Measurements from ENCODE around the gene SAMD10. TPM values are rescaled to one million over a fixed set of nuclear protein-coding genes. Genes with fewer than 3 reads are reported as not detected.
"Not testable (repeated sequence)": the region's sequence is repeated elsewhere in the genome, so short reads cannot be mapped to it uniquely, and the experiment has no call there.

SAMD10 gene
- polyA plus RNA-seq, 3 donors, result 2.0 to 2.7 (median 2.6) TPM

GRCh38 chr20:63933646-63934045, 45.8 kb downstream of the SAMD10 start:
- no peak overlapping the region for H3K27ac ChIP-seq (ENCODE audit: low read depth, low read length)
- WGBS, 3 donors, result 84 to 88% (median 86%) methylated on average over 5 of the region's 5 CpGs

- WGBS, 3 donors, result 91 to 92% (median 92%) methylated on average over 17 of the region's 17 CpGs
- no peak overlapping the region for H3K27ac ChIP-seq (ENCODE audit: low read depth, low read length)
These were observed 46.8 kb downstream of the SAMD10 start for GRCh38 chr20:63932606-63933160.

- WGBS, 3 donors, result 91 to 97% (median 95%) methylated on average over 19 of the region's 19 CpGs
- H3K27ac ChIP-seq (ENCODE audit: low read depth, low read length), result no peak overlapping the region
These were observed 47.7 kb downstream of the SAMD10 start for GRCh38 chr20:63931735-63932134.

- no peak overlapping the region for H3K27ac ChIP-seq (ENCODE audit: low read depth, low read length)
- 81 to 92% (median 90%) methylated on average over 37 of the region's 37 CpGs for WGBS, 3 donors
These were observed 48.4 kb downstream of the SAMD10 start for GRCh38 chr20:63930971-63931553.

- WGBS, 3 donors, result 96 to 97% (median 96%) methylated on average over 31 of the region's 31 CpGs
- not testable (repeated sequence) for H3K27ac ChIP-seq (ENCODE audit: low read depth, low read length)
These were observed 50.0 kb downstream of the SAMD10 start for GRCh38 chr20:63929473-63929883.

GRCh38 chr20:63929071-63929470, 50.4 kb downstream of the SAMD10 start:
- no peak overlapping the region for H3K27ac ChIP-seq (ENCODE audit: low read depth, low read length)
- 95 to 97% (median 97%) methylated on average over 26 of the region's 26 CpGs for WGBS, 3 donors

GRCh38 chr20:63926298-63926697, 53.1 kb downstream of the SAMD10 start:
- no peak overlapping the region for H3K27ac ChIP-seq (ENCODE audit: low read depth, low read length)
- WGBS, 3 donors, result 64 to 78% (median 77%) methylated on average over 8 of the region's 8 CpGs

- 75 to 79% (median 77%) methylated on average over 9 of the region's 9 CpGs for WGBS, 3 donors
These were observed 55.2 kb downstream of the SAMD10 start for GRCh38 chr20:63924241-63924640.

More at GRCh38 chr20:63924241-63924640, 55.2 kb downstream of the SAMD10 start:
- H3K27ac ChIP-seq (ENCODE audit: low read depth, low read length), result no peak overlapping the region

Other genes starting within 250 kb of the SAMD10 start
- gene LIME1, start 243.0 kb downstream of the SAMD10 start, polyA plus RNA-seq, result 10 to 100 TPM in 2 of 3 donors, 1 to 10 TPM in 1; 5.2 to 16.7 (median 10.7) TPM
- gene SLC2A4RG, start 239.9 kb downstream of the SAMD10 start, polyA plus RNA-seq, result 100 to 1,000 TPM in 1 of 3 donors, 10 to 100 TPM in 2; 28.3 to 137 (median 72.8) TPM
- gene ZBTB46, start 148.4 kb downstream of the SAMD10 start, polyA plus RNA-seq, result 1 to 10 TPM; 1.8 to 8.2 (median 6.1) TPM
- gene ABHD16B, start 118.1 kb downstream of the SAMD10 start, polyA plus RNA-seq, result 1 to 10 TPM in 1 of 3 donors, under 1 TPM in 1, not detected in 1; 0.72 to 1.2 TPM
- gene TPD52L2, start 114.4 kb downstream of the SAMD10 start, polyA plus RNA-seq, result 100 to 1,000 TPM in 1 of 3 donors, 10 to 100 TPM in 2; 34.8 to 109 (median 88.8) TPM
- gene DNAJC5, start 84.5 kb downstream of the SAMD10 start, polyA plus RNA-seq, result 10 to 100 TPM; 19.0 to 22.9 (median 21.1) TPM
- gene UCKL1, start 23.2 kb downstream of the SAMD10 start, polyA plus RNA-seq, result 10 to 100 TPM; 28.9 to 44.6 (median 33.1) TPM
- 10 to 100 TPM in 1 of 3 donors, 1 to 10 TPM in 2; 7.4 to 10.2 (median 9.1) TPM for gene ZNF512B, start 9.7 kb downstream of the SAMD10 start, polyA plus RNA-seq
- gene PRPF6, start 1.5 kb upstream of the SAMD10 start, polyA plus RNA-seq, result 10 to 100 TPM; 28.9 to 37.2 (median 34.1) TPM
- gene C20orf204, start 56.5 kb upstream of the SAMD10 start, polyA plus RNA-seq, result under 1 TPM; 0.56 to 0.58 (median 0.56) TPM
- gene SOX18, start 70.0 kb upstream of the SAMD10 start, polyA plus RNA-seq, result 10 to 100 TPM in 2 of 3 donors, 1 to 10 TPM in 1; 8.1 to 53.5 (median 33.4) TPM
- gene TCEA2, start 83.6 kb upstream of the SAMD10 start, polyA plus RNA-seq, result 10 to 100 TPM; 17.2 to 48.5 (median 35.4) TPM
- gene RGS19, start 99.9 kb upstream of the SAMD10 start, polyA plus RNA-seq, result 10 to 100 TPM in 2 of 3 donors, 1 to 10 TPM in 1; 4.9 to 19.9 (median 19.2) TPM
- gene OPRL1, start 100.4 kb upstream of the SAMD10 start, polyA plus RNA-seq, result 1 to 10 TPM in 2 of 3 donors, under 1 TPM in 1; 0.45 to 1.2 (median 1.1) TPM
- gene LKAAEAR1, start 104.8 kb upstream of the SAMD10 start, polyA plus RNA-seq, result under 1 TPM in 2 of 3 donors, not detected in 1; 0.27 to 0.64 TPM
- not detected for gene NPBWR2, start 127.9 kb upstream of the SAMD10 start, polyA plus RNA-seq
- under 1 TPM in 1 of 3 donors, not detected in 2; 0.25 TPM for gene MYT1, start 184.8 kb upstream of the SAMD10 start, polyA plus RNA-seq